D721Med (cell line): Measurements from ENCODE around the gene MYMK.
A peak's percentile ranks its signal among the peaks of the same experiment; 100 is the strongest.

Experiments used
- DNase-seq: peaks from one replicate; pipeline ENCODE4 v3.0.0; 2011; ENCODE audit warnings: low spot score; ENCODE audit not compliant: insufficient read length
- FAIRE-seq: peaks from 2 replicates; lab custom pipeline; 2011; peaks lifted over from hg19 to GRCh38; lab: Jason Lieb, UNC
- TF ChIP-seq, protein P1 (sequence below): IDR thresholded peaks from 2 replicates; pipeline ENCODE4 v1.5.1; 2012; ENCODE audit warnings: mild to moderate bottlenecking, control low read depth; ENCODE audit not compliant: insufficient read depth; ENCODE audit errors: missing control alignments

Gene MYMK

DNA sequence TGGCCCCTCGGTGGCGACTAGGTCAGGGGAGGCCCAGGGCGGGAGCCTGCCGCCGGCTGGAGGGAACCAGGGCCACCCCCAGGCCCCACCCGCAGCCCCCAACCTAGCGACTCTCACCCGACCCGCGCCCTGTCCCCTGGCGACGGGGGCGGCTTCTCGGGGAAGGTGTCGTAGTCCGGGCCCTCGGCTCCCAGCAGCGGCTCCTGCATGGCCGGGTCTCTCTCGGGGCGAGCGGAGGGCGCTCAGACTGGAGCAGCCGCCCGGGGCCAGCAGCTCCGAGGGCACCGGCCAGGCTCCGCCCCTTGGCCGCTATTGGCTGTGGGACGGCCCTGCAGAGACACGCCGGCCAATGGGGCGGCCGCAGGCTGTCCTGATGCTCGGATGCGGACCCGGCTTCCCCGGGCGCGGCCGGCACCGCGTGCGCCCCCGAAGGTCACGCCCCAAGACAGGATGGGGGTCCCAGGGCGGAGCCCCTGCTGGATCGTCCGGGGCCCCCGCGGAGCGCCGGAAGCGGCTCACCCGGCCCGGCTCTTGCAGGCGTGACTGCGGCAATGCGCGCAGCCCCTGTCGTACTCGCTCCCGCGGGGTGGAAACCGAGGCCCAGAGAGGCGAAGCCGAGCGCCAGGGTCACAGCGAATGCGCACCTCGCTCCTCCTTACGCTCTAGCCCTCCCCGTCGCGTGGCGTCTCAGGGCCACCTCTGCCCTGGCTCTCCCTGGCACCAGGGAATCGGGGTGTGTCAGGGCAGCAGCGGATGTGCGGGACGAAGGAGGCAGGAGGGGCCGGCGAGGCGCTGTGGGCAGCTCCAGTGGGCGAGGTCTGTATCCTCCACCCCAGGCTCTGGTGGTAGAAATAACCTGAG is 45.7 kb downstream of the MYMK start, which contains the start of gene SLC2A6:
Gene SLC2A6 (minus strand): TSS at position 249 of the 861 bp plus-strand sequence. CDS start 40 bp downstream, at position 209.
- TF ChIP-seq, protein P1, sequence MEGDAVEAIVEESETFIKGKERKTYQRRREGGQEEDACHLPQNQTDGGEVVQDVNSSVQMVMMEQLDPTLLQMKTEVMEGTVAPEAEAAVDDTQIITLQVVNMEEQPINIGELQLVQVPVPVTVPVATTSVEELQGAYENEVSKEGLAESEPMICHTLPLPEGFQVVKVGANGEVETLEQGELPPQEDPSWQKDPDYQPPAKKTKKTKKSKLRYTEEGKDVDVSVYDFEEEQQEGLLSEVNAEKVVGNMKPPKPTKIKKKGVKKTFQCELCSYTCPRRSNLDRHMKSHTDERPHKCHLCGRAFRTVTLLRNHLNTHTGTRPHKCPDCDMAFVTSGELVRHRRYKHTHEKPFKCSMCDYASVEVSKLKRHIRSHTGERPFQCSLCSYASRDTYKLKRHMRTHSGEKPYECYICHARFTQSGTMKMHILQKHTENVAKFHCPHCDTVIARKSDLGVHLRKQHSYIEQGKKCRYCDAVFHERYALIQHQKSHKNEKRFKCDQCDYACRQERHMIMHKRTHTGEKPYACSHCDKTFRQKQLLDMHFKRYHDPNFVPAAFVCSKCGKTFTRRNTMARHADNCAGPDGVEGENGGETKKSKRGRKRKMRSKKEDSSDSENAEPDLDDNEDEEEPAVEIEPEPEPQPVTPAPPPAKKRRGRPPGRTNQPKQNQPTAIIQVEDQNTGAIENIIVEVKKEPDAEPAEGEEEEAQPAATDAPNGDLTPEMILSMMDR = no peak
- no peak for FAIRE-seq

DNA sequence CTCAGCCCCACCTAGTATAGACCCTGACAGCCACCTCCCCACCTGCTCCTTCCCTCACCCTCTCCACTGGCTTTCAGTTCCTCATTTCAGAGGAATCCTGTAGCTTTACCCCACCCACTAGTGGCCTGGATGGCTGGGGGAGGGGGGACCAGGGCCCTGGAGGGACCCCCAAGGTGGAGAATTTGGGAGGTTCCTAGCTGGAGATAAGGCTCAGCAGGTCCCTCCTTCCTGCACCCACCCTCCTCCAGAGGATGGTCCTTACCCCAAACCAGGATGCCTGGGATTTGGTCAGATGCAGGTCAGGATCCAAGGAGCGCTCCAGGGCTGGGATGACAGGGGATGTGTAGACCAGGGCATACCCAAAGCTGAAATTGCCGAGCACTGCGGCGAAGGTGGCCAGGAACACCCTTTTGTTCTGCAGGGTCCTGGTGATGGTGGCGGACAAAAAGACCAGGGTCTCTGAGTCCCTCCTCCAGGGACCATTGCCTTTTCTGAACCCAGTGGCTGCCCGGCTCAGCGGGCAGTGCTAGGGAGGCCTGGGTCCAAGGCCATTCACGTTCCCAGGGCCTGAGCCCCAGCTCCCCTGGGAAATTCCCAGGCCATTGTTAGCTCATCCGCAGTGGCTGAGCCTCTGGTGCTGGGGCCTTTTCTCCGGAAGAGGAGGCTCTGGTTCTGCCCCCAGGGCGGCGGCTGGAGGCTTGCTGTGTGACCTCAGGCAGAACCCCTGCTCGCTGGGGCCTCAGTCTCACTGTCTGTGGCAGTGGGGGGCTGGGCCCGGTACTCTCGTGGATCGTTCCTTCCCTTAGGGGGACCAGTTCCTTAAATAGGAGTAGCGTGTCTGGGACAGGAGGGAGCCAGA is 46.5 kb downstream of the MYMK start:
- DNase-seq = no peak
- FAIRE-seq = no peak
- TF ChIP-seq, protein P1 = no peak

More for the DNA sequence above, 45.7 kb downstream of the MYMK start, which contains the start of gene SLC2A6:
- peak; percentile 97 for DNase-seq

DNA sequence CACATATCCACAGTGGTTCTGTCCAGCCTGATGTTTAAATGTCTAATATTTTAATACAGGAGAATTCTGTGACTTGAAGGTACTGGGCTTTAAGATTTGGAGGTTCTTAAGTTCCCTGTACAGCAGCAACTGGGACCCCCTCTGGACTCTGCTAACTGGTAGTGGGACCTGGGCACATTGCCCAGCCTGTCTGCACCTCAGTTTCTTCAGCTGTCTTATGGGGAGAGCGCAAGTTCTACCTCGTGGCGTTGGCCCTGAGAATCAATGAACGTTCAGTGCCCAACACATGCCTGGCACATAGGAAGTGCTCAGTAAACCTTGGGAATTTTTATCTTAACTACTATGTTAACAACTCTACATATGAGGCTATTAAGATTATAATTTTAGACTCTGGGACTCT is 47.3 kb downstream of the MYMK start:
- FAIRE-seq = no peak
- TF ChIP-seq, protein P1 = no peak
- no peak for DNase-seq

DNA sequence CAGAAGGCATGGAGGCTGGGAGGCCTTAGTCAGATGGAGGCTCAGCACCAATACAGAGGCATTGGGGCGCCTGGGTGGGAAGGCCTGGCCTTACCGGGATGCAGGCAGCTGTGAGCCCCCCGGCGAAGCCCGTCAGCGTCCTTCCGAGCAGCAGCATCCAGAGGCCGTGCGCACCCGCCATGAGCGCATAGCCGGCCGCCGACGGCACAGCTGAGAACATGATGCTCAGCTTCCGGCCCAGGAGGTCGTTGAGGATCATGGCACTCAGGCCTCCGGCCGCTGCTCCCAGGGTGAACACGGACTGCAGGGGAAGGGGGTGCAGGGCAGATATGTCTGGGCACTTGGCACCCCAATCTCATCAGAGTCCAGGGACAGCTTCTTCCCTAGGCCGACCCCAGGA is 47.8 kb downstream of the MYMK start:
- no peak for FAIRE-seq
- DNase-seq = no peak
- TF ChIP-seq, protein P1 = no peak

DNA sequence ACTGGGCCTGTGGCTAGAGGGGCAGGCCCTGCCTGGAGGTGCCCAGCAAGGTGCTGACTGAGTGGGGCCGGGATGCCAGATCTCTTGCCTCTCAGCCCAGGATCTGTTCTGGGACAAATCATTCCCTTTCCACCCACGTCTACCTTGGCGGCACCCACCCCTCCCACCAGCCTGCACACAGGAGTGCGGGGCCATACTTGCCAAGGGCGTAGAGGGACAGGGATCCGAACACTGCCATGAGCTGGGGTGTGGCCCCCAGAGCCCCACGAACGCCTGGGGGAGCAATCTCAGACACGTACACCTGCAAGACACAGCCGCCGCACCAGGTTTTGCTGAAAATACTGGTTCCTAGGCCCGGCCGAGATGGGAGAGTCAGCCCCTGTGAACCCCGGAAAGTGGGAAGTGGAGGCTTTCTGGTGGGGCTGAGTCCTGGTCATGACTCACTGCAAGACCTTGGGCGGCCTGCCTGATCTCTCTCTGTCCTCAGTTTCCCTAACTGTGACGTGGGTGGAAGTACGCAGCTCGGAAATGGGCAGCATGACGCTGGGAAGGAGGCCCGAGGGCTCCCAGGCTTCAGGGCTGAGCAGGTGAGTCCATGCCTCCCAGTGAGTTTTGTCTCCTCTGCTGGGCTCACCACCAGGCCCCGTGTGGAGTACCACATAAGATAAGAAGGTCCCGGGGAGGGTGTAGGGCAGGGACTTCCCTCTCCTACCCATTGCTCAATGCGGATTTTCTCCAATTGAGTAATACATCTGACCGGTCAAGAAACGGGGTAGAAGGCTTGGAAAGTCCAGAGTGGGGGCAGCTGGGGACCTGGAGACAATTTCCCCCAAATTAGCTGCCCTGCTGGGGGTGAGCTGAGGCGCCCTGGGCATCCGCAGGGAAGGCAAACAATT is 48.5 kb downstream of the MYMK start:
- TF ChIP-seq, protein P1 = no peak
- DNase-seq (no peak), FAIRE-seq (no peak)

DNA sequence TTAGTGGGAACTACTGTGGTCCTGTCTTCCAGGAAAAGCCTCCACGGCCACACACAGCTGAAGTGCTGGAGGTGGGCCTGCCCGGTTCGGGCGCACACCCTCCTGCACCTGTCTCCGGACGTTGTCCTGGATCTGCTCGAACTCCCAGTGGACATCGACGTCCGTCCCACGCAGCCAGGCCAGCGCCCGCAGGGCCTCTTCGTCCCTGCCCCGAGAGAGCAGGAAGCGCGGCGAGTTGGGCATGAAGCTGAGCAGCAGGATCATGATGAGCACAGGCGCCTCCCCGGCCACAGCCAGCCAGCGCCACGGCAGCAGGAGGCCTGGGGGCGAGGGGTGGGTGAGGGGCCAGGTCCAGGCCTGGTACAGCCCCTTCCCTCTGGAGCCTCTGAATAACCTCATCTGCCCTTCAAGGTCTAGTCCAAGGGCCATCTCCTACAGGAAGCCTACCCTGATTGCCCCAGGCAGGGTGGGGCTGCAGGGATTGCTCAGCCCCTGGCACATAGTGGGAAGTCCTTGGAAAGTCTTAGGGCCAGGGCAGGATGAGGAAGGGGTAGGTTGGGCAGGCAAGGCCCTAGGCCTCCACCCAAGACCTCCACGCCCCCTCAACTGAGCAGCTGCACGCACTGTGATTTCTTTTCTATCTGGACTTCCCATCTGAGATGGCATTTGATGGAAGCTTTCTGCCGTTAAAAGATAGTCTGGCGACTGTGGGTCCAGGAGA is 49.3 kb downstream of the MYMK start:
- DNase-seq = no peak
- TF ChIP-seq, protein P1 = no peak
- FAIRE-seq = no peak
